HCT116 (cell line): ENCODE results near the gene HSDL2. TPM values are rescaled to one million over a fixed set of nuclear protein-coding genes. Genes with fewer than 3 reads are reported as not detected.

Experiments used
- ATAC-seq: fragments of 200-7000 bp; cut with Tn5 transposase; 2 replicates; pipeline ENCODE4 v1.9.1; 2020; ENCODE audit warnings: mild to moderate bottlenecking, moderate library complexity
- BruUV-seq: library from RNA; stranded (reverse); fragments of 400-500 nt; replicated peaks from 2 replicates; lab custom pipeline; 2021; lab: Mats Ljungman, UMichigan
- CTCF ChIA-PET: fragments of 300-600 bp; sonication (Branson Sonifier 250); formaldehyde crosslinking; loops from one replicate; lab custom pipeline; 2021; ENCODE audit warnings: antibody characterized with exemption; lab: Charles Lee
- POLR2A ChIA-PET: fragments of 300-600, 350-600 bp; sonication (Branson Sonifier 250); formaldehyde crosslinking; loops from one replicate; lab custom pipeline; 2021; ENCODE audit warnings: antibody characterized with exemption; lab: Charles Lee
- RAD21 ChIA-PET, 2 experiments: fragments of 300-600 bp; sonication (Branson Sonifier 250); formaldehyde crosslinking; loops; one replicate each; lab custom pipeline; 2023; ENCODE audit warnings: low total read pairs in 2 of 2; ENCODE audit not compliant: uncharacterized antibody in 2 of 2, unreplicated experiment in 2 of 2, low non-redundant PET in 1 of 2; lab: Charles Lee
- DNase-seq: peaks from one replicate; pipeline ENCODE4 v3.0.0-alpha.2; 2010; ENCODE audit warnings: low read depth, low spot score
- H2AFZ ChIP-seq: fragments of 200-600 bp; shearing (Covaris generic), sonication (generic); 2 replicates; pipeline ENCODE4 v1.6.1; 2017; ENCODE audit warnings: low read depth, mixed run types, mixed read lengths, antibody characterized with exemption, low read length; ENCODE audit not compliant: poor library complexity, severe bottlenecking
- H3K27ac ChIP-seq: 2 replicates; pipeline ENCODE4 v1.5.1; 2012; ENCODE audit warnings: low read depth, low read length
- H3K27me3 ChIP-seq: fragments of 200-600 bp; sonication (generic); 2 replicates; pipeline ENCODE4 v1.6.1; 2016; ENCODE audit warnings: mixed run types, low read length, mixed read lengths; ENCODE audit not compliant: insufficient read depth
- H3K36me3 ChIP-seq, 2 experiments: fragments of 200-500 bp in 1 of 2; fragments of 200-600 bp in 1 of 2; sonication (Bioruptor generic) in 1 of 2; sonication (generic) in 1 of 2; 2 replicates each; pipeline versions ENCODE4 v1.5.1 to v1.6.1; 2014 to 2016; ENCODE audit warnings: low read length in 2 of 2, inconsistent platforms in 1 of 2, mixed read lengths in 1 of 2, mixed run types in 1 of 2; ENCODE audit not compliant: insufficient read depth in 2 of 2, control insufficient read depth in 1 of 2
- H3K4me1 ChIP-seq, 2 experiments: fragments of 200-600 bp in 1 of 2; sonication (generic) in 1 of 2; 2 replicates each; pipeline versions ENCODE4 v1.5.1 to v1.6.1; 2012 to 2017; ENCODE audit warnings: low read length in 2 of 2, inconsistent platforms in 1 of 2, mild to moderate bottlenecking in 1 of 2, mixed read lengths in 1 of 2, mixed run types in 1 of 2, moderate library complexity in 1 of 2; ENCODE audit not compliant: insufficient read depth in 2 of 2, control insufficient read depth in 1 of 2
- H3K4me2 ChIP-seq: fragments of 200-600 bp; sonication (generic); 2 replicates; pipeline ENCODE4 v1.6.1; 2017; ENCODE audit warnings: mixed run types, low read length, mixed read lengths
- H3K4me3 ChIP-seq, 2 experiments: fragments of 200-600 bp in 1 of 2; sonication (generic) in 1 of 2; replicated peaks in 1 of 2; 2 replicates each; pipeline ENCODE4 v1.5.1; 2011 to 2016; ENCODE audit warnings: low read length in 2 of 2, control low read depth in 1 of 2, low read depth in 1 of 2, mild to moderate bottlenecking in 1 of 2, mixed read lengths in 1 of 2, mixed run types in 1 of 2
- H3K79me2 ChIP-seq: fragments of 200-600 bp; sonication (generic); 2 replicates; pipeline ENCODE4 v1.6.1; 2017; ENCODE audit warnings: mild to moderate bottlenecking, mixed run types, low read length, moderate library complexity, mixed read lengths; ENCODE audit not compliant: insufficient read depth
- H3K9ac ChIP-seq: fragments of 200-600 bp; sonication (generic); 2 replicates; pipeline ENCODE4 v1.6.1; 2016; ENCODE audit warnings: low read length, mixed read lengths
- H3K9me2 ChIP-seq: fragments of 200-600 bp; sonication (generic), shearing (Covaris generic); 2 replicates; pipeline ENCODE4 v1.6.1; 2017; ENCODE audit warnings: mixed run types, mild to moderate bottlenecking, moderate library complexity; ENCODE audit not compliant: insufficient read depth
- H3K9me3 ChIP-seq, 2 experiments: fragments of 200-500 bp in 1 of 2; fragments of 200-600 bp in 1 of 2; sonication (Bioruptor generic) in 1 of 2; sonication (generic) in 1 of 2; 2 replicates each; pipeline ENCODE4 v1.6.1; 2014 to 2017; ENCODE audit warnings: low read length in 2 of 2, mixed read lengths in 2 of 2, inconsistent platforms in 1 of 2, low read depth in 1 of 2, mild to moderate bottlenecking in 1 of 2, mixed run types in 1 of 2, moderate library complexity in 1 of 2; ENCODE audit not compliant: control insufficient read depth in 1 of 2, insufficient read depth in 1 of 2
- H4K20me1 ChIP-seq: fragments of 200-600 bp; sonication (generic), shearing (Covaris generic); 2 replicates; pipeline ENCODE4 v1.6.1; 2017; ENCODE audit warnings: mixed run types, mild to moderate bottlenecking, moderate library complexity; ENCODE audit not compliant: insufficient read depth
- CEBPB ChIP-seq: IDR thresholded peaks from 2 replicates; pipeline ENCODE4 v1.6.1; 2012; ENCODE audit warnings: low read depth
- EGR1 ChIP-seq: IDR thresholded peaks from 2 replicates; pipeline ENCODE4 v1.6.1; 2012; ENCODE audit warnings: low read depth
- EZH2 ChIP-seq: fragments of 200-600 bp; sonication (generic); IDR thresholded peaks from 2 replicates; pipeline ENCODE4 v1.6.1; 2017; ENCODE audit warnings: antibody characterized with exemption, mixed run types
- FOSL1 ChIP-seq: IDR thresholded peaks from 2 replicates; pipeline ENCODE4 v1.6.1; 2012; ENCODE audit warnings: low read depth
- JUND ChIP-seq: IDR thresholded peaks from 2 replicates; pipeline ENCODE4 v1.6.1; 2012
- SIN3A ChIP-seq: IDR thresholded peaks from 2 replicates; pipeline ENCODE4 v1.6.1; 2012; ENCODE audit warnings: low read depth
- TCF7L2 ChIP-seq: IDR thresholded peaks from 2 replicates; pipeline ENCODE4 v1.7.0; 2011; ENCODE audit warnings: borderline replicate concordance, inconsistent platforms; ENCODE audit not compliant: insufficient read depth, insufficient read length; ENCODE audit errors: extremely low read depth
- ZFX ChIP-seq: fragments of 450-650 bp; IDR thresholded peaks from 2 replicates; pipeline ENCODE4 v1.6.1; 2017
- ZNF274 ChIP-seq: fragments of 200-500 bp; sonication (Bioruptor generic); IDR thresholded peaks from 2 replicates; pipeline ENCODE4 v1.6.1; 2014; ENCODE audit warnings: mild to moderate bottlenecking, low read depth, low read length, inconsistent platforms
- intact Hi-C: fragments of 100-400 bp; cut with micrococcal nuclease; formaldehyde crosslinking; loops from 2 replicates; pipeline ENCODE4 v1.10.0; 2022
- total RNA-seq: library from RNA; stranded (reverse); gene quantifications from one replicate; pipeline ENCODE4 v1.2.1, GENCODE V29; 2021; ENCODE audit not compliant: unreplicated experiment
- TF ChIP-seq, protein P1 (sequence below): IDR thresholded peaks from 2 replicates; pipeline ENCODE4 v1.6.1; 2012; ENCODE audit warnings: low read depth
- TF ChIP-seq, protein P2 (sequence below): IDR thresholded peaks from 2 replicates; pipeline ENCODE4 v1.6.1; 2012

HSDL2 gene
- total RNA-seq, 1 experiment from 2014 or later, result 33.9 TPM

DNA sequence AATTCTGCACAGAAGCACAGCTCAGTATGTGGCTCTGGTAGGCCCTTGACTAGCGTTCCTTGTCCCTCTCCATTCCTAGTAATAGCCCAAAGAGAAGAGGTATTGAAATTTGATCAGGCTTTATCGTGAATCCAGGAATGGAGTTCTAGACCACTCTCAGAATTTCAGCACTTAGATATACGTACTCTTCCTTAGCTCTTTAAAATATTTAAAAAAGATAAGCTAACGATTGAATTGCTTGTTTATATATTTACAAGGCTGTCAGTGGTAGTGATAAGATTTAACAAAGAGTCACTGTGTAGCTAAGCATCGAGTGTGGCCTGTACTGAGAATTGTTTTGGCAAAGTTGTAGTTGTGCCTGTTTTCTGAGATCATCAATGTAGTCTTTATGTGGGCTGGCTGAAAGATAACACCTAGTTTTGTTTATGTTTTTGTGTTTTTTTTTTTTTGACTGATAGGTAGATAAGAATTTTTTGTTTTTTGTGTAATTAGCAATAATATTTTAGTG lies 109.2 kb downstream of the HSDL2 start (continued):
- TF ChIP-seq, protein P1, sequence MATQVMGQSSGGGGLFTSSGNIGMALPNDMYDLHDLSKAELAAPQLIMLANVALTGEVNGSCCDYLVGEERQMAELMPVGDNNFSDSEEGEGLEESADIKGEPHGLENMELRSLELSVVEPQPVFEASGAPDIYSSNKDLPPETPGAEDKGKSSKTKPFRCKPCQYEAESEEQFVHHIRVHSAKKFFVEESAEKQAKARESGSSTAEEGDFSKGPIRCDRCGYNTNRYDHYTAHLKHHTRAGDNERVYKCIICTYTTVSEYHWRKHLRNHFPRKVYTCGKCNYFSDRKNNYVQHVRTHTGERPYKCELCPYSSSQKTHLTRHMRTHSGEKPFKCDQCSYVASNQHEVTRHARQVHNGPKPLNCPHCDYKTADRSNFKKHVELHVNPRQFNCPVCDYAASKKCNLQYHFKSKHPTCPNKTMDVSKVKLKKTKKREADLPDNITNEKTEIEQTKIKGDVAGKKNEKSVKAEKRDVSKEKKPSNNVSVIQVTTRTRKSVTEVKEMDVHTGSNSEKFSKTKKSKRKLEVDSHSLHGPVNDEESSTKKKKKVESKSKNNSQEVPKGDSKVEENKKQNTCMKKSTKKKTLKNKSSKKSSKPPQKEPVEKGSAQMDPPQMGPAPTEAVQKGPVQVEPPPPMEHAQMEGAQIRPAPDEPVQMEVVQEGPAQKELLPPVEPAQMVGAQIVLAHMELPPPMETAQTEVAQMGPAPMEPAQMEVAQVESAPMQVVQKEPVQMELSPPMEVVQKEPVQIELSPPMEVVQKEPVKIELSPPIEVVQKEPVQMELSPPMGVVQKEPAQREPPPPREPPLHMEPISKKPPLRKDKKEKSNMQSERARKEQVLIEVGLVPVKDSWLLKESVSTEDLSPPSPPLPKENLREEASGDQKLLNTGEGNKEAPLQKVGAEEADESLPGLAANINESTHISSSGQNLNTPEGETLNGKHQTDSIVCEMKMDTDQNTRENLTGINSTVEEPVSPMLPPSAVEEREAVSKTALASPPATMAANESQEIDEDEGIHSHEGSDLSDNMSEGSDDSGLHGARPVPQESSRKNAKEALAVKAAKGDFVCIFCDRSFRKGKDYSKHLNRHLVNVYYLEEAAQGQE, result no peak
- no peak for TF ChIP-seq JUND
- no peak for TF ChIP-seq TCF7L2
- TF ChIP-seq SIN3A, result no peak

DNA sequence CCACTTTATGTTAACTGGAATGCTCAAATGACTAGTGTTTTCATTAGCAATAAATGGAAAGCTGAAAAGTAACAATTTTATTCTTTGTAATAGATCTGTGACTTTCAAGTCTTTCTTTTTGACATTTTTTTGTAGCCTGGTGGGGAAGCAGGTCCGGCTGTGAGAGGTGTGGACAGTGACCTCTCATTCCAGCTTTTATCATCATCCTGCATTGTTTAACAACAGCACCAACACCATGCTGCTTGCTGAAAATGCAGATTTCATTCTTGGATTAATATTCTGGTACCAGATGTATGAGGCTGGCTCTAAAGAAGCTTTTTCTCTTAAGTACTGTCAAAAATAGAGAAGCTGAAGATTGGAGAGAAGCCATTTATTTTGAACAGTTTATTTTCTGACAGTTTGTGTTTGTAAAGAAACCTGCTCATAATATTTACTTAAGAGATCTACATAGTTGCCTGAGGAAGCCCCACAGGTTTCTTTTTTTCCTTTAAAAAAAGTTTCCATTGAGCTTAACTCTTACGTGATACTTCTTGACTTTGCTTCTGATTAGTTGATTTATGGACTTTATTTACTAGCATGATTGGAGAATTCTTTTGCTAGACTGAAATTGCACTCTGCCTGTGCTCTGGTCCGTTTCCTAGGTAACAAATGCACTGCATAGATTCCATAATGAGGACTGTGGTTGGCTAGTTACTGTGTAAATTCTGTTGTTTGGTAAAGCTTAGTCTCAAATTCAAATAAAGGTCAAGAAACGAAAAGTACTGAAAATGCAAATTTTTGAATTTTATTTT lies 110.2 kb downstream of the HSDL2 start:
- CTCF ChIA-PET, result no interaction called here
- H3K27me3 ChIP-seq, result no peaks in the 10 kb centered on the region
- no peak overlapping the region for H3K4me2 ChIP-seq
- TF ChIP-seq, protein P1, result no peak
- TF ChIP-seq JUND, result no peak
- no peak for TF ChIP-seq TCF7L2
- TF ChIP-seq, protein P2, sequence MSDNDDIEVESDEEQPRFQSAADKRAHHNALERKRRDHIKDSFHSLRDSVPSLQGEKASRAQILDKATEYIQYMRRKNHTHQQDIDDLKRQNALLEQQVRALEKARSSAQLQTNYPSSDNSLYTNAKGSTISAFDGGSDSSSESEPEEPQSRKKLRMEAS, result no peak
- no peak for TF ChIP-seq CEBPB
- TF ChIP-seq FOSL1, result no peak
- TF ChIP-seq ZNF274, result no peak
- TF ChIP-seq EZH2, result no peak
- TF ChIP-seq EGR1, result no peak
- TF ChIP-seq ZFX, result no peak
- no peaks in the 10 kb centered on the region; a peak in 1 of 4 replicates for H3K9me3 ChIP-seq
- peaks cover 6% of the 10 kb centered on the region for H4K20me1 ChIP-seq
- no peak for DNase-seq
- no peak overlapping the region for H3K4me3 ChIP-seq
- H3K79me2 ChIP-seq, result peaks cover 51% of the 10 kb centered on the region
- BruUV-seq, result no TSS peak
- H3K9me2 ChIP-seq, result no peaks in the 10 kb centered on the region
- no peak overlapping the region for H2AFZ ChIP-seq
- RAD21 ChIA-PET, result no interaction called here
- no peak overlapping the region for H3K27ac ChIP-seq
- peaks cover 5 to 13% of the 10 kb centered on the region in 2 experiments for H3K4me1 ChIP-seq
- intact Hi-C loops, result loop anchor here (10.0 kb wide), 1 partner anchor 225 kb away; the partner anchor contains the start of gene INIP
- no peak for ATAC-seq
- POLR2A ChIA-PET, result no interaction called here
- H3K9ac ChIP-seq, result no peak overlapping the region
- peaks cover 4 to 7% of the 10 kb centered on the region in 2 experiments; a peak in 2 of 4 replicates for H3K36me3 ChIP-seq
